GM19463 (cell line): ENCODE results near the gene BTBD10.

Experiments
- ATAC-seq: cut with Tn5 transposase; IDR thresholded peaks from one replicate; pipeline ENCODE4 v1.9.1; 2021; ENCODE audit warnings: mild to moderate bottlenecking, moderate library complexity; ENCODE audit not compliant: unreplicated experiment

The BTBD10 gene

DNA sequence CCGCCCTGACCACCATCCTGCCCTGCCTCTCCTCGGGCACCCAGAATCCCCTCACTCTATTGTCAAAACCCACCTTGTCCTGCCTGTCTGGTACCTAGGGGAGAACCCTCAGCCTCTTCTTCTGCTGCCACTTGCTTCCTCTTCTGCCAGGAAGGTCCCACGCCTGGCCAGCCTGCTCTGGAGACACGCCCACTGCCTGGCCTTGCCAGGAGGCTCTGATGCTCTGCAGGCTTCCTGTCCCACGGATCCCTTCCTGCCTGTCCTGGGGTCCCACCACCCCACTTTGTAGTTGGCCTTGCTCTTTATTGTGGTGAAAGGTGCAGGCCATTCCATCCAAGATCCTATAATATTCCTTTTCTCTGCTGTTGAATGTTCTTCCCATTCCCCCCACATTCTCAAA lies 122.0 kb downstream of the BTBD10 start:
- no peak for ATAC-seq

DNA sequence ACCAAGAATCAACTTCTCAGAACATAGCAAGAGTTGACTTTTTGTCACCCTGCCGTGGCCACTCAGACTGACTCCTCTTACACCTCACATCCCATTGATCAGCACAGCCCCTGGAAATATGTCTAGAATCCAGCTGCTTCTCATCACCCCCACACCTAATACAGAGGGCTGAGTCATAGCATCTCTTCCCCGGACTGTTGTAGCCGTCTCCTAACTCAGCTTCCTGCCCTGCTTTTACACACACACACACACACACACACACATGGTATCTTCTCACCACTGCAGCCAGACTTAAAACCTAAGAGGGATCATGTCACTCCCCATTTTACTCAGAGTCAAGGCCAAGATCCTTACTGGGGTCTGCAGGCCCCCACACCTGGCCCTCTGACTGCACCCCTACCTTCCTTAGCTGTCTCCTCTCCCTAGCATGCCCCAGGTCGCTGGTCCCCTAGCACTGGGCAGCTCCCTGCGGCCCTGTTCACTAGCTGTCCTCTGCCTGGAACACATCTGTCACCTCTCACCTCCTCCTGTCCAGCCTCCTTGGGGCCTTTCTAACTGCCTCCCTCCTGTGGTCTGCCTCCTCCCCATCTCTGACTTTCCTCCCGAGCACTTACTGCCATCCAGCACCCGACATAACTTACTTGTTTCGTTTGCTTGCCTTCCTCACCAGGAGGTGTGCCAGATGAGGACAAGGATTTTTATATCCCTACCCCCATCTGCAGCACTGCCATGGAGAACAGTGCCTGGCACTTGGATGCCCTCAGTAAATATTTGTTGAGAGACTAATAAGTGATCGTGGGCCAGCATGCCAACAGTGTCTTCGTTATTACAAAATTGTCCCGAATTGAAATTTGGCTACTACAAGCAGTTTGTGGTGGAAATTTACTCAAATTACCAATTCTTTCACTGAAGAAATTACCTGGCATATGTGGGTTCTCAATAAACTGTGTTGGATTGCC lies 123.5 kb downstream of the BTBD10 start:
- ATAC-seq: no peak

DNA sequence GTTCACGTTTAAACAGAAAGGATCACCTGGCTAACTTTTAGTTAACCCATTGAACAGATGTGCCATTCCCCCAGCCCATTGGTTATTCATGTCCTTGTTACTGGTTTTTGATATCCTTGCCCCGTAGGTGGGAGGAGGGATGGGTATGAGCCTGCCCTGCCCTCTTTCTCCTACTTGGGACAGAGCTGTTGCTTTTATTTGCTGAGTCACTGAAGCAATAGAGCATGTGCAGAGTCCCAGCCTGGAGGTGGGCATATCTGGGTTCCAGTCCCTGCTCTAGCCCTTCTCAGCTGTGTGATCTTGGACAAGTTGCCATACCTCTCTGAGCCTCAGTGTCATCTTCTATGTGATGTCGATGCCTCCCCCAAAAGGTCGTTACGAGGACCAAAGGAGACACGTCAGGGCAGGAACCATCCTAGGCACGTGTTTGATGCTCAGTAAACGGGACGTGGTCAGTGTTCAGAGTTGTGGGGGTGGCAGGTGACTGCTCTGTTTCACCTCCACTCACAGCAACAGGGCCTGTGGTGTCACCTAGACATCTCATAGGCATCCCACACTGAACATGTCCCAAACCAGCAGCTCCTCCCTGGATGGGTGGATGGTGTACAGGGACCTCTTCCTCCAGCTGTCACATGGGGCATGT lies 124.5 kb downstream of the BTBD10 start:
- ATAC-seq: no peak

DNA sequence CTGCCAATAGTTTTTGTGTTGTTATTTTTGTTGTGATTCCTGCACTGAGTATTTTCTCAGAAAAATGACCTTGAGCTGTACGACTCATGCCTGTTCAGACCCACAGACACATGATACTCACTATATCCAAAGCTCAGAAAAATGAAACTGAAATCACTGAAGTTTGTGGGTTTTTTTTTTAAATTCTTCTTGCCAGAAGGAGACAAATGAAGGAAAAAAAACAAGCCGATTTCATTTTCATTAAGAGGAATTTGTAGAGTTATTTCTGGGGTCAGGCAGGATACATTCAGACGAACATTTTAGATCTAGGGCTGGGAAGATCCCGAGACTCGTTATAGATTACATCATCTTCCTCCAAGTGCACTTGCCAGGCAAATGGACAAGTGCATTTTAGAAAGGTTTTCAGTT lies 125.0 kb downstream of the BTBD10 start:
- no peak for ATAC-seq
